ENCODE measurements around the gene DNAH9. TPM values are rescaled to one million over a fixed set of nuclear protein-coding genes. Genes with fewer than 3 reads are reported as not detected.

DNAH9 gene
- total and polyA plus RNA-seq, 2 donors: 0.09 to 0.48 TPM

- DNase-seq (ENCODE audit: low read depth in 6 of 9, low spot score in 9 of 9): no peak
- Histone ChIP-seq H3K4me3 (ENCODE audit: low read length in 2 of 2) (no peak overlapping the region), H3K27ac (ENCODE audit: low read depth in 1 of 2, low read length in 1 of 2) (no peak overlapping the region), H3K27me3 (ENCODE audit: control insufficient read depth in 2 of 2, insufficient read depth in 1 of 2, low read length in 1 of 2) (no peaks in the 10 kb centered on the region), H3K36me3 (ENCODE audit: control insufficient read depth in 2 of 2, insufficient read depth in 2 of 2, low read length in 1 of 2) (no peaks in the 10 kb centered on the region), H3K9me3 (ENCODE audit: control insufficient read depth in 2 of 2, insufficient read depth in 1 of 2, low read length in 1 of 2) (no peaks in the 10 kb centered on the region), H3K4me1 (ENCODE audit: control insufficient read depth in 2 of 2, insufficient read depth in 2 of 2, low read length in 2 of 2) (no peaks in the 10 kb centered on the region)
- WGBS: 66% methylated on average over 2 of the region's 2 CpGs
Measured at GRCh38 chr17:11640463-11640814, 42.2 kb downstream of the DNAH9 start.

- Histone ChIP-seq H3K27me3 (ENCODE audit: control insufficient read depth in 2 of 2, insufficient read depth in 1 of 2, low read length in 1 of 2) (no peaks in the 10 kb centered on the region), H3K27ac (ENCODE audit: low read depth in 1 of 2, low read length in 1 of 2) (no peak overlapping the region), H3K36me3 (ENCODE audit: control insufficient read depth in 2 of 2, insufficient read depth in 2 of 2, low read length in 1 of 2) (no peaks in the 10 kb centered on the region), H3K4me1 (ENCODE audit: control insufficient read depth in 2 of 2, insufficient read depth in 2 of 2, low read length in 2 of 2) (no peaks in the 10 kb centered on the region), H3K9me3 (ENCODE audit: control insufficient read depth in 2 of 2, insufficient read depth in 1 of 2, low read length in 1 of 2) (no peaks in the 10 kb centered on the region), H3K4me3 (ENCODE audit: low read length in 2 of 2) (no peak overlapping the region)
- DNase-seq (ENCODE audit: low read depth in 6 of 9, low spot score in 9 of 9): no peak
- WGBS: 87% methylated on average over 11 of the region's 11 CpGs
Measured at GRCh38 chr17:11641521-11642275, 43.4 kb downstream of the DNAH9 start.

GRCh38 chr17:11642655-11643054, 44.4 kb downstream of the DNAH9 start:
- no peaks in the 10 kb centered on the region for H3K27me3 ChIP-seq (ENCODE audit: control insufficient read depth in 2 of 2, insufficient read depth in 1 of 2, low read length in 1 of 2)
- no peaks in the 10 kb centered on the region for H3K4me1 ChIP-seq (ENCODE audit: control insufficient read depth in 2 of 2, insufficient read depth in 2 of 2, low read length in 2 of 2)
- H3K9me3 ChIP-seq (ENCODE audit: control insufficient read depth in 2 of 2, insufficient read depth in 1 of 2, low read length in 1 of 2): no peaks in the 10 kb centered on the region
- DNase-seq (ENCODE audit: low read depth in 6 of 9, low spot score in 9 of 9): no peak
- H3K36me3 ChIP-seq (ENCODE audit: control insufficient read depth in 2 of 2, insufficient read depth in 2 of 2, low read length in 1 of 2): no peaks in the 10 kb centered on the region
- H3K4me3 ChIP-seq (ENCODE audit: low read length in 2 of 2): no peak overlapping the region
- 88% methylated on average over 10 of the region's 10 CpGs for WGBS
- H3K27ac ChIP-seq (ENCODE audit: low read depth in 1 of 2, low read length in 1 of 2): no peak overlapping the region

- WGBS: 92% methylated on average over 7 of the region's 7 CpGs
- no peaks in the 10 kb centered on the region for H3K27me3 ChIP-seq (ENCODE audit: control insufficient read depth in 2 of 2, insufficient read depth in 1 of 2, low read length in 1 of 2)
- peak in 1 of 9 donors; percentile 0 for DNase-seq (ENCODE audit: low read depth in 6 of 9, low spot score in 9 of 9)
- no peaks in the 10 kb centered on the region for H3K4me1 ChIP-seq (ENCODE audit: control insufficient read depth in 2 of 2, insufficient read depth in 2 of 2, low read length in 2 of 2)
- no peaks in the 10 kb centered on the region for H3K9me3 ChIP-seq (ENCODE audit: control insufficient read depth in 2 of 2, insufficient read depth in 1 of 2, low read length in 1 of 2)
- no peak overlapping the region for H3K4me3 ChIP-seq (ENCODE audit: low read length in 2 of 2)
- H3K27ac ChIP-seq (ENCODE audit: low read depth in 1 of 2, low read length in 1 of 2): no peak overlapping the region
- no peaks in the 10 kb centered on the region for H3K36me3 ChIP-seq (ENCODE audit: control insufficient read depth in 2 of 2, insufficient read depth in 2 of 2, low read length in 1 of 2)
Measured at GRCh38 chr17:11643851-11644250, 45.6 kb downstream of the DNAH9 start.

GRCh38 chr17:11644265-11645212, 46.3 kb downstream of the DNAH9 start:
- DNase-seq (ENCODE audit: low read depth in 6 of 9, low spot score in 9 of 9): peak in 8 of 9 donors; percentile 3 to 43 (median 20)
- 42% methylated on average over 18 of the region's 18 CpGs for WGBS

GRCh38 chr17:11645426-11645825, 47.2 kb downstream of the DNAH9 start:
- WGBS: 90% methylated on average over 2 of the region's 2 CpGs
- no peak for DNase-seq (ENCODE audit: low read depth in 6 of 9, low spot score in 9 of 9)

More at GRCh38 chr17:11644265-11645212, 46.3 kb downstream of the DNAH9 start:
- Histone ChIP-seq H3K27me3 (ENCODE audit: control insufficient read depth in 2 of 2, insufficient read depth in 1 of 2, low read length in 1 of 2) (no peaks in the 10 kb centered on the region), H3K27ac (ENCODE audit: low read depth in 1 of 2, low read length in 1 of 2) (no peak overlapping the region), H3K4me3 (ENCODE audit: low read length in 2 of 2) (no peak overlapping the region), H3K36me3 (ENCODE audit: control insufficient read depth in 2 of 2, insufficient read depth in 2 of 2, low read length in 1 of 2) (no peaks in the 10 kb centered on the region), H3K9me3 (ENCODE audit: control insufficient read depth in 2 of 2, insufficient read depth in 1 of 2, low read length in 1 of 2) (no peaks in the 10 kb centered on the region), H3K4me1 (ENCODE audit: control insufficient read depth in 2 of 2, insufficient read depth in 2 of 2, low read length in 2 of 2) (no peaks in the 10 kb centered on the region)

GRCh38 chr17:11651089-11651488, 52.8 kb downstream of the DNAH9 start:
- H3K27me3 ChIP-seq (ENCODE audit: control insufficient read depth in 2 of 2, insufficient read depth in 1 of 2, low read length in 1 of 2): no peaks in the 10 kb centered on the region
- H3K36me3 ChIP-seq (ENCODE audit: control insufficient read depth in 2 of 2, insufficient read depth in 2 of 2, low read length in 1 of 2): no peaks in the 10 kb centered on the region
- 90% methylated on average over 3 of the region's 3 CpGs for WGBS
- no peak for DNase-seq (ENCODE audit: low read depth in 6 of 9, low spot score in 9 of 9)
- H3K4me1 ChIP-seq (ENCODE audit: control insufficient read depth in 2 of 2, insufficient read depth in 2 of 2, low read length in 2 of 2): no peaks in the 10 kb centered on the region
- H3K9me3 ChIP-seq (ENCODE audit: control insufficient read depth in 2 of 2, insufficient read depth in 1 of 2, low read length in 1 of 2): no peaks in the 10 kb centered on the region
- H3K27ac ChIP-seq (ENCODE audit: low read depth in 1 of 2, low read length in 1 of 2): no peak overlapping the region
- H3K4me3 ChIP-seq (ENCODE audit: low read length in 2 of 2): no peak overlapping the region

More at GRCh38 chr17:11645426-11645825, 47.2 kb downstream of the DNAH9 start:
- Histone ChIP-seq H3K27ac (ENCODE audit: low read depth in 1 of 2, low read length in 1 of 2) (no peak overlapping the region), H3K4me3 (ENCODE audit: low read length in 2 of 2) (no peak overlapping the region), H3K27me3 (ENCODE audit: control insufficient read depth in 2 of 2, insufficient read depth in 1 of 2, low read length in 1 of 2) (no peaks in the 10 kb centered on the region), H3K4me1 (ENCODE audit: control insufficient read depth in 2 of 2, insufficient read depth in 2 of 2, low read length in 2 of 2) (no peaks in the 10 kb centered on the region), H3K9me3 (ENCODE audit: control insufficient read depth in 2 of 2, insufficient read depth in 1 of 2, low read length in 1 of 2) (no peaks in the 10 kb centered on the region), H3K36me3 (ENCODE audit: control insufficient read depth in 2 of 2, insufficient read depth in 2 of 2, low read length in 1 of 2) (no peaks in the 10 kb centered on the region)

GRCh38 chr17:11668618-11669017, 70.3 kb downstream of the DNAH9 start:
- no peak overlapping the region for H3K27ac ChIP-seq (ENCODE audit: low read depth in 1 of 2, low read length in 1 of 2)
- no peaks in the 10 kb centered on the region for H3K9me3 ChIP-seq (ENCODE audit: control insufficient read depth in 2 of 2, insufficient read depth in 1 of 2, low read length in 1 of 2)
- WGBS: 45% methylated on average over 1 of the region's 1 CpG
- no peak overlapping the region for H3K4me3 ChIP-seq (ENCODE audit: low read length in 2 of 2)
- no peak for DNase-seq (ENCODE audit: low read depth in 6 of 9, low spot score in 9 of 9)
- no peaks in the 10 kb centered on the region for H3K4me1 ChIP-seq (ENCODE audit: control insufficient read depth in 2 of 2, insufficient read depth in 2 of 2, low read length in 2 of 2)
- no peaks in the 10 kb centered on the region for H3K27me3 ChIP-seq (ENCODE audit: control insufficient read depth in 2 of 2, insufficient read depth in 1 of 2, low read length in 1 of 2)
- no peaks in the 10 kb centered on the region for H3K36me3 ChIP-seq (ENCODE audit: control insufficient read depth in 2 of 2, insufficient read depth in 2 of 2, low read length in 1 of 2)

- DNase-seq (ENCODE audit: low read depth in 6 of 9, low spot score in 9 of 9): no peak
- no peaks in the 10 kb centered on the region for H3K9me3 ChIP-seq (ENCODE audit: control insufficient read depth in 2 of 2, insufficient read depth in 1 of 2, low read length in 1 of 2)
- no peaks in the 10 kb centered on the region for H3K4me1 ChIP-seq (ENCODE audit: control insufficient read depth in 2 of 2, insufficient read depth in 2 of 2, low read length in 2 of 2)
- no peak overlapping the region for H3K4me3 ChIP-seq (ENCODE audit: low read length in 2 of 2)
- no peak overlapping the region for H3K27ac ChIP-seq (ENCODE audit: low read depth in 1 of 2, low read length in 1 of 2)
- no peaks in the 10 kb centered on the region for H3K36me3 ChIP-seq (ENCODE audit: control insufficient read depth in 2 of 2, insufficient read depth in 2 of 2, low read length in 1 of 2)
- no peaks in the 10 kb centered on the region for H3K27me3 ChIP-seq (ENCODE audit: control insufficient read depth in 2 of 2, insufficient read depth in 1 of 2, low read length in 1 of 2)
- WGBS: 69% methylated on average over 4 of the region's 4 CpGs
Measured at GRCh38 chr17:11671126-11671525, 72.9 kb downstream of the DNAH9 start.

Measured in thymus (tissue), 11 donors.